Tibial artery (tissue), 4 donors: ENCODE data around the gene KRT23.

Experiments used
- DNase-seq, 2 donors: peaks; one replicate each; pipeline ENCODE4 v3.0.0-alpha.2; 2019
- H3K27ac ChIP-seq, 2 donors: fragments of 200-600 bp; sonication (generic) in 1 of 2; 1 replicate in 1 of 2; 2 replicates in 1 of 2; pipeline ENCODE4 v1.5.1; 2018 to 2019; ENCODE audit warnings: mild to moderate bottlenecking in 1 of 2
- H3K27me3 ChIP-seq, 2 donors: fragments of 200-600 bp; sonication (generic) in 1 of 2; one replicate each; pipeline versions ENCODE4 v1.5.1 to v1.6.0; 2016 to 2019
- H3K36me3 ChIP-seq, 3 donors: fragments of 200-600 bp; sonication (generic) in 2 of 3; one replicate each; pipeline ENCODE4 v1.5.1; 2016 to 2019; ENCODE audit warnings: mild to moderate bottlenecking in 2 of 3
- H3K4me1 ChIP-seq, 4 donors: fragments of 200-600 bp; sonication (generic) in 2 of 4; 1 replicate in 3 of 4; 2 replicates in 1 of 4; pipeline ENCODE4 v1.5.1; 2016 to 2019
- H3K4me3 ChIP-seq, 2 donors: fragments of 200-600 bp; sonication (generic) in 1 of 2; 1 replicate in 1 of 2; 2 replicates in 1 of 2; pipeline ENCODE4 v1.5.1; 2018 to 2019; ENCODE audit warnings: mild to moderate bottlenecking in 2 of 2
- H3K9me3 ChIP-seq, 3 donors: fragments of 200-600 bp; sonication (generic) in 1 of 3; one replicate each; pipeline ENCODE4 v1.5.1; 2016 to 2019
- CTCF ChIP-seq, 2 experiments: fragments of 200-600 bp in 1 of 2; fragments of 450-650 bp in 1 of 2; IDR thresholded peaks; one replicate each; pipeline ENCODE4 v1.5.1; 2017 to 2019; ENCODE audit warnings: antibody characterized with exemption in 2 of 2, mild to moderate bottlenecking in 1 of 2, moderate library complexity in 1 of 2
- intact Hi-C: fragments of 100-400 bp; cut with DNase I; formaldehyde crosslinking; loops from one replicate; pipeline ENCODE4 v1.15.0; 2023; ENCODE audit warnings: low total_unique reads

KRT23 gene

GRCh38 chr17:40966848-40967247 is 29.4 kb upstream of the KRT23 start, which contains the start of gene KRT39:
KRT39 (minus strand) TSS chr17:40966948; CDS start chr17:40966856, 92 bp downstream.
- Histone ChIP-seq H3K36me3 (no peaks in the 10 kb centered on the region), H3K27me3 (no peaks in the 10 kb centered on the region), H3K9me3 (peaks cover 0 to 5% (median 0%) of the 10 kb centered on the region in 3 donors), H3K4me1 (no peaks in the 10 kb centered on the region), H3K4me3 (no peak within 1 kb of the TSS), H3K27ac (no peak within 1 kb of the TSS)
- intact Hi-C loops, result no loop called here
- TF ChIP-seq CTCF (IDR thresholded peaks at IDR 0.05), result no peak
- DNase-seq, result no peak

- Histone ChIP-seq H3K4me1 (no peaks in the 10 kb centered on the region), H3K4me3 (no peak overlapping the region), H3K27me3 (peaks cover 0 to 2% of the 10 kb centered on the region in 2 donors), H3K27ac (no peak overlapping the region), H3K9me3 (peaks cover 0 to 5% (median 0%) of the 10 kb centered on the region in 3 donors), H3K36me3 (no peaks in the 10 kb centered on the region)
- DNase-seq, result no peak
- intact Hi-C loops, result no loop called here
- peak; percentile 31 to 44 for TF ChIP-seq CTCF (IDR thresholded peaks at IDR 0.05)
These were observed 26.4 kb upstream of the KRT23 start for GRCh38 chr17:40963838-40964237.

GRCh38 chr17:40962059-40962561 is 24.7 kb upstream of the KRT23 start:
- Histone ChIP-seq H3K36me3 (no peaks in the 10 kb centered on the region), H3K9me3 (peaks cover 0 to 5% (median 0%) of the 10 kb centered on the region in 3 donors), H3K27me3 (peaks cover 0 to 2% of the 10 kb centered on the region in 2 donors), H3K4me3 (no peak overlapping the region), H3K4me1 (no peaks in the 10 kb centered on the region), H3K27ac (no peak overlapping the region)
- no peak for TF ChIP-seq CTCF (IDR thresholded peaks at IDR 0.05)
- no peak for DNase-seq
- intact Hi-C loops, result no loop called here

- no peak for TF ChIP-seq CTCF (IDR thresholded peaks at IDR 0.05)
- no peak for DNase-seq
- no peaks in the 10 kb centered on the region for H3K36me3 ChIP-seq
- H3K4me3 ChIP-seq, result no peak overlapping the region
- peaks cover 0 to 5% (median 0%) of the 10 kb centered on the region in 3 donors for H3K9me3 ChIP-seq
- intact Hi-C loops, result no loop called here
- H3K27me3 ChIP-seq, result peaks cover 0 to 2% of the 10 kb centered on the region in 2 donors
- no peaks in the 10 kb centered on the region for H3K4me1 ChIP-seq
- no peak overlapping the region for H3K27ac ChIP-seq
These were observed 24.1 kb upstream of the KRT23 start for GRCh38 chr17:40961591-40961990.

- TF ChIP-seq CTCF (IDR thresholded peaks at IDR 0.05), result no peak
- no peaks in the 10 kb centered on the region for H3K36me3 ChIP-seq
- no peak for DNase-seq
- no peak overlapping the region for H3K27ac ChIP-seq
- peaks cover 0 to 2% of the 10 kb centered on the region in 2 donors for H3K27me3 ChIP-seq
- no peak overlapping the region for H3K4me3 ChIP-seq
- intact Hi-C loops, result no loop called here
- peaks cover 0 to 5% (median 0%) of the 10 kb centered on the region in 3 donors for H3K9me3 ChIP-seq
- H3K4me1 ChIP-seq, result no peaks in the 10 kb centered on the region
These were observed 22.7 kb upstream of the KRT23 start for GRCh38 chr17:40960144-40960543.
